NK-92 treated with Interleukin-12 subunit alpha and Interleukin-12 subunit beta, amount 100 ng/mL, for 24 hours (cell line): ENCODE measurements around the gene NSMCE3.
"Not testable (repeated sequence)": the region's sequence is repeated elsewhere in the genome, so short reads cannot be mapped to it uniquely, and the experiment has no call there.

Source experiments
- DNase-seq: peaks from one replicate; lab custom pipeline; 2025; lab: John Stamatoyannopoulos, UW

NSMCE3 gene

DNA sequence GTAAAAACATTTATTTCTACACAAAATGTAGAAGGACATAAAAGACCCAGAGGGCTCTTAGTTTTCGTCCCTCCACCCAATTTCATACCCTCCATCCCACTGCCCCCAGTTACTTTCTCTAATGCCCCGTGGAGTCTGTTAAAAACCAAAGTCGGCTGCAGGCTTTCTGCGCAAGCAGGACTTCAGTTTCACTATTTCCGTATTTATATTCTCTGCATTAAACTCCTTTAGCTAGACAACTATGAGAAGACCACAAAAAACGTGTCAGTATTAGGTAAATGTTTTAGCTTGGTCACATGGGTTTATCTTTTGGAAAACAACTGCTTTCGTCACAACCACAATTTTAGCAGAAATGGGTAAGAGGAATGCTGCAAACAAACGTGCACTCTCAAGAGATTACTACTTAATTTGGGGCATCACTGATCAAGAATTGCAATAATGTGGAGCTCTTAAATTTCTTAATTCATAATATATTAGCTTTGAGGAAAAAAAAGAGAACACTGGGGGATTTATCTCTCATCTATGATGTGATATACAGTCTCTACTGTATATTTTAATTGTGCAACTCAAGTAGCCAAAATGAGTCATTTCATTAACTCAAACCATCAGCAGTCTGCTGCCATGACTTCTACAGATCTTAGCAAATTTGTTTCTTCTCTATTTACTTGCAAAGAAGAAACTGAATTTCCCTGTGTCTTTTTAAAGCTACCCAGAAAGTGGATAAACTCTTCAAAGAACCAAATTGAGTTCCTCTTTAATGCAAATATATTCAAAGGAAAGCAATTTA lies 740 bp upstream of the NSMCE3 start:
- no peak for DNase-seq

DNA sequence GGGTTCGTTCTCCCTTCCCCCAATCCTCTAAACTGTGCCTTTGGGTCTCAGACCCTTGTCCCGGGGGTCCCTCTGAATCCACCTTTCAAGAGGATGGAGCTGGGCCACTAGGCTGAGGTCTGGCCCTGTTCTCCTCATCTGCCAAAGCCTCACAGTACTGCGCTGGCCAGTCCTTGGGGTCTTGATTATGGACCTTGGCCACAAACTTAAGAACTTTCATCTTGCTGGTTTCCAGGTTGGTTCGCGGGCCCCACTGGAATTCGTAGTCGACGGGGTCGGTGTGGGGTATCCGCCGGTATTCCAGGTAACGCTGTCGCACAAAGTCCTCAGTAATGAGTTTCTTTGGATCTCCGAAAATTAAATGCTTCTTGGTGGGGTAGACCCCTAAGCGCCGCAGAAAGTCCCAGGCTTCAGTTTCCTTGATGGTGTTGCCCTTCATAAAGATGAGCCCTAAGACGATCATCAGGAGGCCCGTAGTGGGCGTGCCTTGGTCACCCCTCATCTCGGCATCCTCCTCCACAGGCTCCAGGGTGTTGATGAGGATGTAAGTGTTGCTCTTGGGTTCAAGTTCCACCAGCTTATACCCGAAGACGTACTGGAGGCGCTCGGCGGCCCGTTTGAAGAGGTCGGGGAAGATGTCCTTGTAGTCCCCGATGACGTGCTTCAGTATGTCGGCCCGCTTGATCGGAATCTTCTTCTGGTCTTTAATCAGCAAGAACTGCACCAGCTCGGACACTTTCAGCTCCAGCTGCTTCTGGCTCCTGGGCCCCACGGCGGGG lies 727 bp downstream of the NSMCE3 start:
- peak; percentile 45 for DNase-seq

DNA sequence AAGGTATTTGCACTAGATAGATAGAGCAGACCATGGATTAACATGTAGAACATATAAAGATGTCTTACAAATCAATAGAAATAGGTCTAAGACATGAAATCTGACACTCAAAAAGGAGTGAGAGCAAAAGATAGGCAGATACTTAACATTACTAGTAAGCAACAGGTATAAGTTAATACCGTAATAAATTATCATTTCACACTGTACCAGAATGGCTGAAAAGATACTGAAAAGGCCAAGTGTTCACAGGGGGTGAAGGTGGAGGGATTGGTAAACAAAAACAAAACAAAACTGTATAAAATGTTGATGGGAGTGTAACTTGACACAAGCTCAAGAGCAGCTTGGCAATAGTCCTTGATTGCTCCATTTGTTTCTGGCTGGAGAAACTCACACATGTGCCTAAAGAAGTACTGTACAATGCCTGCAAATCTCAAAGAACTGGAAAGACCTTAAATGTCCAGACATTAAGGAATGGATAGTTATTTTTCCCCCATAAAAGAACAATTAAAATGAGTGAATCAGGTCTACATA lies 3.5 kb downstream of the NSMCE3 start:
- DNase-seq: no peak

DNA sequence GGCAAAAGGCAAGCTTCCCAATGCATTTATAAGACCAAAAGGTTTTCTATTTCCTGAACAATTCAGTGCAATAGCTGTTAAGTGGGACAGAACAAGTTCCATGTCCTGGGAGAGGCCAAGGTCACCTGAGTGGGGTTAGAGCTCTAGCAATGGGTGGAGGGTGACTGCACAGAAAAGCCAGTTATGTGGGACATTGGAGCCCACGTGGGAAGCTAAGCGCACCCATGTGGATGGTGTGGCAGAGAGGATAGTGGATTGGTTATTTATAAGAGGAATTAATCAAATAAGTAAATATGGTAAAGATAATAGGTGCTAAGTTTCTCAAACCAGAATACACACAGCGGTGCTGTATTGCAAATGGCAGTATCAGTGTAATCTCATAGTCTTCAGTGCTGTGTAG lies 6.3 kb downstream of the NSMCE3 start:
- no peak for DNase-seq

DNA sequence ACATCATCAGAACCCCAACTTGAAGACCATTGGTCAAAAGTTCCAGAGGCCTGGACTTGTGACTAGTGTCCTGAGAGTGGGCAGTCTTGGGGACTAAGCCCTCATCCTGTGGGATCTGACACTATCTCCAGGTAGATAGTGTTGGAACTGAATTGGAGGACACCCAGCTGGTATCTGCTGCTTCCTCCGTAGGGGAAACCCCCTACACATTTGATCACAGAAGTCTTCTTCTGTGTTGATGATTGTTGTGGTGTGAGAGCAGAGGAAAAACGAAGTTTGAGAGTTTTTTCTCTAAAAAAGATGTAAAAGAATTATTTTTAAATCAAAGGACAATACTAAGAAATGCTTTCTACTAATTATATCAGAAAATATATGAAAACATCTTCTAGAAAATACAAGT lies 6.9 kb downstream of the NSMCE3 start:
- DNase-seq: no peak

DNA sequence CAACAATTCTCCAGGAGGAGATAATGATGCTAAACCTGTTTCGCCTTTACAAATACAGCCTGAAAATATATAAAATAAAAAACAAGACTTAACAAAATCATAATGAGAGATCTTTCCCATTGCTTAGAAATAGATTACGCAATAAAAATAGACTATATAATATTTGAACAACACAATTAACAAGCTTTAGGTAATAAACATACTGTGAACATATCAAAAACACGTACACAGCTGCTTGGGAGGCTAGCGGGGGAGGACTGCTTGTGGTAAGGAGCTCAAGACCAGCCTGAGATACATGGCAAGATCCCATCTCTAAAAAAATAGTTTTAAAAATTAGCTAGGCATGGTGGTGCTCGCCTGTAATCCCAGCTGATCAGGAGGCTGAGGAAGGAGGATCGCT lies 8.7 kb downstream of the NSMCE3 start:
- no peak for DNase-seq

DNA sequence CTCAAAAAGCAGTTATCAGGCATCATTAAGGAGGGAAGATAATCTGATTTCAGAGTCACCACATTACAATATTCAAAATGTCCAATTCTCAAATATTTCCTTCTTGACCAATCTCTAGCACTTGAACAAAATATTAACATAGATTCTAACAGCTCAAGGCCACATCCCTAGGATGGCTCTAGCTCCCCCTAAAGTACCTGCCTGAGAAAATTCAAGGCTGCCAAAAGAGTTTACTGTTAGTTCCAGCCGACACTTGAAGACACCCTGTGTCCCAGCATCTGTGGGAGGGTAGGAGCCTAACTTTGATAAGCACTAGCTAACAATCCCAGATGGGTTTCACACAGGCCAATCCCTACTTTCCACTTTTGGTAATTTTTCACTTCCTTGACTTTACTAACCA lies 10.4 kb downstream of the NSMCE3 start:
- DNase-seq: no peak

DNA sequence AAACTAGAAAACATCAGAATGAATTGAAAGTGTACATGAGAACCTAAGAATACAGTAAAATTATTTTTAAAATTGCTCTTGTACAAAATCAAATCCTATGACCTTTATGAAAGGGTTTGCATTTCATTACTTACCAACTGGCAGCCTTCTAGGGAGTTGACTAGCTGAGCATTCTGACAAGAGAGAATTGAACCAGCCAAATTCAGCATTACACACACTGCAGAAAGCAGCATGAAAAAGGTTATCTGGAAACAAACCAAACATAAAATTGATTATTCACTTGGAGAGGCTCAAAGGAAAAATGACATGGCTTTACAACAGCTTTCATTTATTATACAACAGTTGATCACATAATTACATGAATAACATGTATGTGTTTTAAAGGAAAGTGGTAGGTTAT lies 17.4 kb downstream of the NSMCE3 start:
- no peak for DNase-seq

DNA sequence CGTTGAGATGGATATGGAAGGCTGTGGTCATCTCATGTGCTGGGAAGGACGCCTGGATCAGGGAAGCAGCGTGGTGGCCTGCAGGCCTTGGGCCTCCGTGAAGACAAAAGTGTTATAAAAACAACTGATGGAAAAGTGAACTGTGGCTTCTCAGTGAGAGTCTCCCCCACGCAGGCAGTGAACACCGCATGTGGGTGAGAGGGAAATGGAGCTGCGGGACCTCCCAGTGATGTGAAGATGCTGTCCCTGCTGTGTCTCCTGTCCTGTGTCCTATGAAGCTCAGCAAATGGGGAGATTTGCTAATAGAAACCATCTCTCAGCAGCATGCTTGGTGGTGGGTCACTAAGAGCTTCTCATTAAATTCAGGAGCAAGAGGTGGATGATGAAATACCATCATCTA lies 25.1 kb downstream of the NSMCE3 start:
- DNase-seq: no peak

DNA sequence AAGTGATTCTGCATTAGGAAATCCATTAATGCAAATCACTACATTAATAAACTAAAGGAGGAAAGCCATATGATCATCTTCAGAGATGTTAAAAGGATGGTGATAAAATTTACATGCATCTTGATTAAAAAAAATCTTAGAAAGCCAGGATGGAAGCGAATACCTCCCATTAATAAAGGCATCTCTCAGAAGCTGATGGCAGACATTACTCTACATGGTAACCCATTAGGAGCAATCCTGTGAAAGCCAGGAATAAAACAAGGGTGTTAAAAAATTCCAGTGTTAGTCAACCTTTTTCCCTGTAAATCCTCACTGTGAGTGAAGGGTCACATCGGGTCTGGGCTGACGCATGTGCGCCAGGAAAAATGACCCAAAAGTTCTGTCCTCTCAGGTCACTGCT lies 25.5 kb downstream of the NSMCE3 start:
- no peak for DNase-seq

DNA sequence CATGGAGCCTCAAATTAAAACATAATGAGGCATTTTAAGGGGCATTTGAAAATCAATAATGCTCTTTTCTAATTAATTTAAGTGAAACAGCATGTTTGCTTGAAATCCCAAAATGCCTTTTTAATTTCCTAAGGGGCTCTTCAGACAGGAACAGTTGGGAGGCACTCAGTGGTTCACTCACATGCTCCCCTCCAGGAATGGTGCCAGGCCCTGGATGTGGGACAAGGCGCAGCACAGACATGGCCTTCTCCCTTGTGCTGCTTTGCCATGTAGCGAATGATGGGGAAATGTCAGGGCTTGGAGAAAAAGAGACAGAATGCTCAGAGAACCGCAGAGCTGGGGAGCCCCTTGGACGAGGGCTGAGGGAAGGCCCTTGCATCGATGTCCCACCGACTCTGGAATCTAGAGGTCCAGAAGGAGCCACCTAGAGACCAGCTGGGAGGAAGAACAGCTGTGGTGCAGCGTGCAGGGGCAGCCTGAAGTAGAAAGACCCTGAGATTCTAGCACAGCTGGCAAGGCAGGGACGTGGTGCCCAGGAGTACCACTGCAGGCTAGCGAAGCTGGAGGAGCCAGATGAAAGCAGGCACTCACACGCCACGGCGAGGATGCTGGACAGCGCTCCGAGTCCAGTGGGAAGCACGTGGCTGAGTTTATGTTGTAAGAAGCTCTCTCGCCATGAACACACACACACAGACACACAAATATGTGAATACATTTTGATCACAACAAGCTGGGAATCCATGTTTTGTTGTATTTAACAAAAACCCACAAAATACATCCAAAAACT lies 27.0 kb downstream of the NSMCE3 start:
- no peak for DNase-seq

DNA sequence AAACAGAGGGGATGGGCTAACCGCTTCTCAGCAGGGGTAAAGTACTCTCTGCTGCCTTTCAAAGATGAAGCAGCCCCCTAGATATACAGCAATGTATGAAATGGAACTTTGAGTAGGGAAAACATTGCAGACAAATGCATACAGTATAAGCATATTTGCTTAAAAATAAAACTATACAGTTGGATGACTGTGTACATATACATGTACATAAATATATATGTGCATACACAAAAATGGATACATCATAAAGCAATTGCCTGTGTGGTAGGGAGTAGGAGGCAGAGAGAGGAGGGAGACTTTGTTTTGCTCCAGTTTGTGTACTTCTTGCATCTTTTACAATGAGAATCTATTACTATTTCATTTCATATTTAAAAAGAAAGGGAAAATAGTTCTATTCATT lies 28.4 kb downstream of the NSMCE3 start:
- no peak for DNase-seq

DNA sequence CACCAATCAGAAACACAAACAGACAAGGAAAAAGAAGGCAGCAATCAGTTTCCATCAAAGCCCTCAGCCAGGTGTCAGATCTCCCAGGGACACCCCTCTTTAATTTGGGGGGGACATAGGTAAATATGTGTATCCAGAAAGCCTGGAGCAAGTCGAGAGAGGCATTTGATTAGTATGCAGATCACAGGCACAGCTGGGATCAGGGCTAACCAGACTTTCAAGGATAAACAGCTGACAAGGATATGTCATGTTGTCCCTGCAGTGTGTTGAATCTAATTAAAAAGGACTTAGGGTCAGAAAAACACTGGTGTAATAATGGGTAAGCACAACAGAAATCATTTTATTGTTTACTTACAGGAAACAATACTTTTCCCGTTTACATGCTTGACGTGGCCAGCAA lies 30.2 kb downstream of the NSMCE3 start:
- DNase-seq: no peak

DNA sequence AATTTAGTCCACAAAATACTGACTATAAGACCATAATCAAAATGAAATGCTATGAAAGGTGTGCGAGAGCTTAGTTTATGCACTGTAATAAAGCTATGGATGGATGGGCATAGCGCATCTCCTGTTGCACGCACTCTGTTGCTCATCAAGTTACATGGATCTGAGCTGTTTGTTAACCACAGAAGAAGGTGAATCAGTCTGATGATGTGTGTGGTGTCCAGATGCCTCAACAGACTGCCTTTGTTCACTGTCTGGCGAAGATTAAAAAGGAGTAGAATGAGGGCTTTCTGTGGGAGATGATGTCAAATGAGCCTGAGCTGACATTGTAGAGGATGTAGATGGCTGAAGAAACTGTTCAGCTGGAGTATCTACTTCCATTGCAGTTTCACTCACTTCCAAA lies 36.1 kb downstream of the NSMCE3 start:
- no peak for DNase-seq

DNA sequence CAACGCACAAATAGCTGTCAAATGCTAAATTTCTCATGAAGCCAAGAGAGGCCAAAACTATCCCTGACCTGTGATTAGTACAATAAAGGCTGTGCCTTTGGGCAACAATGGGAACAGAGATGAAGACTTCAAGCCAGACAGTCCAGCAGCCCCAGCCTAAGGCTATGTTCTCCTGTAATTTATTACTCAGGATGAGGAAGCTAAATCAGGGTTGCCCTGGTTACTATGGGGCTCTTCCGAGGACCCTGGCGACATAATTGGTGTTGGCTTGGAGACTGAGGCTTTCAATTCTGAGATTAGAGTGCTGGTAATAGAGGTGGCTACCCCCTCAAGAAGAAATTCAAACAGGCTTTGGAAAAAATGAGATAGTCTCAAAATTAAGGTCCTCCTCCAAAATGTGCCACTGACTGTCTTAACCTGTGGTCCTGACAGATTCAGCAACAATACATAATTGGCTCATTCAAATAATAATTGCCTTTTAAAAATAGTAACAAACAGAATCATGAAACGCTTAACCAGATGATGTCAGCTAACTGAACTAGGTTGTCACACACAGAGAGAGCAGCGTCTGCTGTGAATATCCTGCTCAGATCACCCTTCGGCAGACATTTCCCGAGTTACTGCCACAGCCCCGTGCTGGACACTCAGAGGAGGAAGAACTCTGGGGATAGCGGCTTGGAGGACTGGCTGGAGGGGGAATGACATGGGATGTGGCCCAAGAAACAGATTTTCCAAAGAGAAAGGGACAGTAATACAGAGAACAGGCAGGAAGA lies 43.0 kb downstream of the NSMCE3 start:
- DNase-seq: no peak

DNA sequence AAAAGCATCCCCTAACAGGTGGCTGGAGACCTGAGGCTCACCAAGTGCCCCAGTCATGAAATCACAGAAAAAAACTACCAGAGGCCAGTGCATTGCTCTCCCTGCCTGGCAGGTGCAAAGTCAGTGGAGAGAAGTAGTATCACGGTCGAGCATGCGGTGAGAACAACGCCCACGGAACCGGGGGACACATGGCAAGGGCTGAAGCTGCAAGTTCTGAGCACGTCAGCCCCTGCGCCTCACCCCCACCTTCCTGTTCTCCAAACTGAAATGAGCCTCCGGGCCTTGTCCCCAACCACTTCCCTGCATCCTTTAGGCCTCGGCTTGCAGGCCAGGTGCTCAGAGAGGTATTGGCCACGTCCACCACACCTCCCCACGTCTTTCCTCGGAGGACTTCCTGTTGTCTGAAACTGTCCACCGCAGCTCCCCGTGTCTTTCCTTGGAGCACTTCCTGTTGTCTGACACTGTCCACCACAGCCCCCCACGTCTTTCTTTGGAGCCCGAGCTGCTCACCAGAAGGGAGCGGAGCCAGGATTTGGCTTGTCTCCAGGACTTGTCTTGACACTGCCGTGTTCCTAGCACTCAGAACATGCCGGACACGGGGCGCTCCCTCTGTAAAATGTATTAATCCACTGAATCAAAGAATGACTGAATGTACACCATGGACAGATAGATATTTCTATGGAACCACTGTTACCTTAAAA lies 43.9 kb downstream of the NSMCE3 start:
- DNase-seq: no peak

DNA sequence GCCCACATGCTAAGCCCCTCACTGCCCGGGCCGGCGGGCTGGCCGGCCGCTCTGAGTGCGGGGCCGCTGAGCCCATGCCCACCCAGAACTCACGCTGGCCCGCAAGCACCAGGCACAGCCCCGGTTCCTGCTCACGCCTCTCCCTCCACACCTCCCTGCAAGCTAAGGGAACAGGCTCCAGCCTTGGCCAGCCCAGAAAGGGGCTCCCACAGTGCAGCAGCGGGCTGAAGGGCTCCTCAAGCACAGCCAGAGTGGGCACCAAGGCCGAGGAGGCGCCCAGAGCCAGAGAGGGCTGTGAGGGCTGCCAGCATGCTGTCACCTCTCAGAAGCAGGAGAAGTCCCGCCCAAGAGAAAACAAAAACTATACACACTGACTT lies 44.6 kb downstream of the NSMCE3 start:
- not testable (repeated sequence) for DNase-seq

DNA sequence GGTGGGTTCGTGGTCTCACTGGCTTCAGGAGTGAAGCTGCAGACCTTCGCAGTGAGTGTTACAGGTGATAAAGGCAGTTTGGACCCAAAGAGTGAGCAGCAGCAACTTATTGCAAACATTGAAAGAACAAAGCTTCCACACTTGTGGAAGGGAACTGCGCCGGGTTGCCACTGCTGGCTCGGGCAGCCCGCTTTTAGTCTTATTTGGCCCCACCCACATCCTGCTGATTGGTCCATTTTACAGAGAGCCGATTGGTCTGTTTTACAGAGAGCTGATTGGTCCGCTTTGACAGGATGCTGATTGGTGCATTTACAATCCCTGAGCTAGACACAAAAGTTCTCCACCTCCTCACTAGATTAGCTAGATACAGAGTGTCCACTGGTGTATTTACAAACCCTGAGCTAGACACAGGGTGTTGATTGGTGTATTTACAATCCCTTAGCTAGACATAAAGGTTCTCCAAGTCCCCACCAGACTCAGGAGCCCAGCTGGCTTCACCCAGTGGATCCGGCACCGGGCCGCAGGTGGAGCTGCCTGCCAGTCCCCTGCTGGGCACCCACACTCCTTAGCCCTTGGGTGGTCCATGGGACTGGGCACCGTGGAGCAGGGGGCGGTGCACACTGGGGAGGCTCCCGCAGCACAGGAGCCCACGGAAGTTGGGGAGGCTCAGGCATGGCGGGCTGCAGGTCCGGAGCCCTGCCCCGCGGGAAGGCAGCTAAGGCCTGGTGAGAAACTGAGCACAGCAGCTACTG lies 45.2 kb downstream of the NSMCE3 start:
- not testable (repeated sequence) for DNase-seq

DNA sequence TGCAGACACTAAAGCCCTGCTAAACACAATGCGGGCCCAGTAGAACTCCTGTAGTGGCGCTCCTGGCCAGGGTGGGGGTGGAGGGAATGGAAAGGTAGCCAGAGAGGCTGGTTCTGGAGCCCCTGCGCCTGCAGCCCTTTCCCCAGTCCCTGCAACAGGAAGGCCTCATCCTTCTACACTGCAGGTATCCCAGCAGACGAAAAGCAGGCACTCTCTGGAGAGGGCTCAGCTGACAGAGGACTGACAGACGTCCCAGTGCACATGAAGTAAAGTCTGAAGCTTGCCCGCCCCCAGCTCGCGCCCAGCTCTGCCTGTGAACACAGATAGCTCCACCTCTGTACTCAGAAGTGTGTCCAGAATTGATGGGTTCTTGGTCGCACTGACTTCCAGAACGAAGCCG lies 46.0 kb downstream of the NSMCE3 start:
- no peak for DNase-seq

DNA sequence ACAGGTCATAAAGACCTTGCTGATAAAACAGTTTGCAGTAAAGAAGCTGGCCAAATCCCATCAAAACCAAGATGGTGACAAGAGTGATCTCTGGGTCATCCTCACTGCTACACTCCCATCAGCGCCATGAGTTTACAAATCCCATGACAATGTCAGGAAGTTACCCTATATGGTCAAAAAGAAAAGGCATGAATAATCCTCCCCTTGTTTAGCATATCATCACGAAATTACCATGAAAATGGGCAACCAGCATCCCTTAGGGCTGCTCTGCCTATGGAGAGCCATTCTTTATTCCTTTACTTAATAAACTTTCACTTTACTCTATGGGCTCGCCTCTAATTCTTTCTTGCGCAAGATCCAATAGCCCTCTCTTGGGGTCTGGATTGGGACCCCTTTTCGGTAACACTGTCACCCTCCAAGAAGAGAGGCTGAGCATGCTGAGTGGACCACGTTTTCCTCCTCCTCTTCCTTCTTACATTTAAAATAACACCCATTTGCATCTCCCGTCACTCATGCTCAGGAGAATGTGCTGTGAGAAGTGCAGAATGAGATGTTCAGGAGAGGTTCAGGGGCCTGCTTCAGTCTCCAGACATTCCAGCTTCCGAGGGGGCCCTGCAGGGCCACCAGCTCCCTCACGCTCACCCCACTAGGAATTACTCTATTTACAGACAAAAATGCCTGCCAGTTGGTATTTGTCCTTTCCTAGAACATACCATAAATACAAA lies 47.3 kb downstream of the NSMCE3 start:
- DNase-seq: no peak
